GM12865 (cell line): ENCODE results near the gene BST2.
A peak's percentile ranks its signal among the peaks of the same experiment; 100 is the strongest.

Experiments
- DNase-seq: peaks from one replicate; pipeline ENCODE4 v3.0.0; 2010; ENCODE audit warnings: low read depth
- H3K4me3 ChIP-seq: 2 replicates; pipeline ENCODE4 v1.5.1; 2011; ENCODE audit warnings: mild to moderate bottlenecking, low read depth, low read length, control low read depth
- CTCF ChIP-seq: IDR thresholded peaks from 2 replicates; pipeline ENCODE4 v1.5.1; 2011; ENCODE audit warnings: low read length, control low read depth, low read depth, inconsistent platforms; ENCODE audit not compliant: insufficient read depth; ENCODE audit errors: missing control alignments

Gene BST2

GRCh38 chr19:17405250-17406045, at the start of gene BST2:
Gene BST2, minus strand, starts transcription at chr19:17405630. Its CDS starts 55 bp downstream, at chr19:17405575.
- peak within 1 kb of the TSS; percentile 85 for H3K4me3 ChIP-seq
- DNase-seq = peak; percentile 95
- no peak for TF ChIP-seq CTCF

- TF ChIP-seq CTCF = no peak
- no peak overlapping the region for H3K4me3 ChIP-seq
- no peak for DNase-seq
Measured at GRCh38 chr19:17454576-17455071, 49.2 kb upstream of the BST2 start.

GRCh38 chr19:17451820-17452219, 46.4 kb upstream of the BST2 start:
- no peak for TF ChIP-seq CTCF
- DNase-seq = no peak
- no peak overlapping the region for H3K4me3 ChIP-seq

GRCh38 chr19:17450264-17451075, 45.0 kb upstream of the BST2 start:
- no peak for TF ChIP-seq CTCF
- H3K4me3 ChIP-seq = no peak overlapping the region
- peak; percentile 63 for DNase-seq

GRCh38 chr19:17448131-17448967, 42.9 kb upstream of the BST2 start, which contains the start of gene TMEM221:
Gene TMEM221, minus strand, starts transcription at chr19:17448668. Its CDS starts 206 bp downstream, at chr19:17448462.
- TF ChIP-seq CTCF = peak; percentile 41
- H3K4me3 ChIP-seq = no peak within 1 kb of the TSS
- DNase-seq = peak; percentile 41

- DNase-seq = no peak
- no peak overlapping the region for H3K4me3 ChIP-seq
- TF ChIP-seq CTCF = no peak
Measured at GRCh38 chr19:17447704-17448130, 42.3 kb upstream of the BST2 start.
